Measurements from ENCODE around the gene CCDC178.

- no peak for TF ChIP-seq CTCF (IDR thresholded peaks at IDR 0.05; ENCODE audit: poor library complexity)
- TF ChIP-seq EZH2 (IDR thresholded peaks at IDR 0.05; ENCODE audit: borderline replicate concordance) = no peak
Measured at GRCh38 chr18:32937597-32937996, 502.9 kb downstream of the CCDC178 start.
